PC-9 (cell line): ENCODE results near the gene UBE3A.

Source experiments
- EZH2 ChIP-seq: fragments of 200-600 bp; sonication (generic); IDR thresholded peaks from 2 replicates; pipeline ENCODE4 v1.8.0; 2017; ENCODE audit warnings: antibody characterized with exemption, low read depth
- TF ChIP-seq, protein P1 (sequence below): fragments of 200-600 bp; sonication (generic); conservative IDR thresholded peaks from 2 replicates; pipeline ENCODE4 v1.6.1; 2017; ENCODE audit warnings: mixed run types, antibody characterized with exemption, mild to moderate bottlenecking, moderate library complexity

DNA sequence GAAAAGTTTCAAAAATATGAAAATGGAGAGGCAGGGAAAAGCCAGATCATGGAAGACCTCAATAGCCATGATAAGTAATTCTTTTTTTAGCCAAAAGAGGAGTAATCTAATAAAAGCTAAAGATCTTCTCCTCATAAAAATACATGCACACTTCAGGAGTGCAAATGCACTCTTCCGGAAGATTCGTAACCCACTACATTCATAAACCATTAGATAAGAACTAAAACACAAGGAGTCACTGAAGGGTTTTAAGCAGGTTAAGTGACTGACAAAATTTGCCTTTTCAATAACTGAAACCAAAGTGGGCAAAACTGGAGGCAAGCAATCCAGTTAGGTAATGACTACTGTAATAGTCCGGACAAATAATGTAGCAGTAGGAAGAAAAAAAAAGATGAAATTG lies 46.0 kb downstream of the UBE3A start:
- TF ChIP-seq EZH2 = no peak
- TF ChIP-seq, protein P1, sequence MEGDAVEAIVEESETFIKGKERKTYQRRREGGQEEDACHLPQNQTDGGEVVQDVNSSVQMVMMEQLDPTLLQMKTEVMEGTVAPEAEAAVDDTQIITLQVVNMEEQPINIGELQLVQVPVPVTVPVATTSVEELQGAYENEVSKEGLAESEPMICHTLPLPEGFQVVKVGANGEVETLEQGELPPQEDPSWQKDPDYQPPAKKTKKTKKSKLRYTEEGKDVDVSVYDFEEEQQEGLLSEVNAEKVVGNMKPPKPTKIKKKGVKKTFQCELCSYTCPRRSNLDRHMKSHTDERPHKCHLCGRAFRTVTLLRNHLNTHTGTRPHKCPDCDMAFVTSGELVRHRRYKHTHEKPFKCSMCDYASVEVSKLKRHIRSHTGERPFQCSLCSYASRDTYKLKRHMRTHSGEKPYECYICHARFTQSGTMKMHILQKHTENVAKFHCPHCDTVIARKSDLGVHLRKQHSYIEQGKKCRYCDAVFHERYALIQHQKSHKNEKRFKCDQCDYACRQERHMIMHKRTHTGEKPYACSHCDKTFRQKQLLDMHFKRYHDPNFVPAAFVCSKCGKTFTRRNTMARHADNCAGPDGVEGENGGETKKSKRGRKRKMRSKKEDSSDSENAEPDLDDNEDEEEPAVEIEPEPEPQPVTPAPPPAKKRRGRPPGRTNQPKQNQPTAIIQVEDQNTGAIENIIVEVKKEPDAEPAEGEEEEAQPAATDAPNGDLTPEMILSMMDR = no peak
